MCF 10A (cell line): Measurements from ENCODE around the gene MANEA. TPM values are rescaled to one million over a fixed set of nuclear protein-coding genes. Genes with fewer than 3 reads are reported as not detected.

Source experiments
- BruUV-seq: library from RNA; stranded (reverse); fragments of 400-500 nt; replicated peaks from 2 replicates; lab custom pipeline; 2021; lab: Mats Ljungman, UMichigan
- CTCF ChIA-PET: fragments of 300-600 bp; sonication (Branson Sonifier 250); formaldehyde crosslinking; extraction: SDS; loops from one replicate; lab custom pipeline; 2021; ENCODE audit warnings: antibody characterized with exemption, inconsistent platforms; lab: Yijun Ruan, JAX
- POLR2A ChIA-PET: fragments of 300-600, 350-650 bp; sonication (Branson Sonifier 250); formaldehyde crosslinking; extraction: SDS; loops from one replicate; lab custom pipeline; 2020; ENCODE audit warnings: antibody characterized with exemption, inconsistent platforms; lab: Yijun Ruan, JAX
- DNase-seq: peaks from one replicate; pipeline ENCODE4 v3.0.0-alpha.2; 2018; ENCODE audit not compliant: unreplicated experiment
- H3K27ac Mint-ChIP-seq: one replicate; pipeline ENCODE4 v1.8.0; 2022; ENCODE audit warnings: mild to moderate bottlenecking, low read depth, mixed read lengths; ENCODE audit not compliant: unreplicated experiment
- H3K27me3 Mint-ChIP-seq: one replicate; pipeline ENCODE4 v1.8.0; 2022; ENCODE audit warnings: mixed read lengths; ENCODE audit not compliant: insufficient read depth, unreplicated experiment
- H3K36me3 Mint-ChIP-seq: one replicate; pipeline ENCODE4 v1.8.0; 2022; ENCODE audit warnings: mild to moderate bottlenecking, moderate library complexity, mixed read lengths; ENCODE audit not compliant: insufficient read depth, unreplicated experiment
- H3K4me1 Mint-ChIP-seq: one replicate; pipeline ENCODE4 v1.8.0; 2022; ENCODE audit warnings: mixed read lengths; ENCODE audit not compliant: insufficient read depth, unreplicated experiment
- H3K4me3 Mint-ChIP-seq: one replicate; pipeline ENCODE4 v1.8.0; 2022; ENCODE audit warnings: mild to moderate bottlenecking, moderate library complexity, mixed read lengths; ENCODE audit not compliant: unreplicated experiment
- H3K9me3 Mint-ChIP-seq: one replicate; pipeline ENCODE4 v1.8.0; 2022; ENCODE audit warnings: mixed read lengths; ENCODE audit not compliant: unreplicated experiment
- intact Hi-C: fragments of 100-400 bp; cut with micrococcal nuclease; formaldehyde crosslinking; loops from 2 replicates; pipeline ENCODE4 v1.14.1; 2022
- total RNA-seq: library from RNA; stranded (reverse); gene quantifications from 2 replicates; pipeline ENCODE4 v1.2.3, GENCODE V29; 2022
- TF ChIP-seq, protein P1 (sequence below): fragments of 200-600 bp; IDR thresholded peaks from one replicate; pipeline ENCODE4 v1.8.0; 2022; ENCODE audit warnings: antibody characterized with exemption, mild to moderate bottlenecking; ENCODE audit not compliant: unreplicated experiment

The MANEA gene
- total RNA-seq, 1 experiment from 2014 or later = 4.6 TPM

DNA sequence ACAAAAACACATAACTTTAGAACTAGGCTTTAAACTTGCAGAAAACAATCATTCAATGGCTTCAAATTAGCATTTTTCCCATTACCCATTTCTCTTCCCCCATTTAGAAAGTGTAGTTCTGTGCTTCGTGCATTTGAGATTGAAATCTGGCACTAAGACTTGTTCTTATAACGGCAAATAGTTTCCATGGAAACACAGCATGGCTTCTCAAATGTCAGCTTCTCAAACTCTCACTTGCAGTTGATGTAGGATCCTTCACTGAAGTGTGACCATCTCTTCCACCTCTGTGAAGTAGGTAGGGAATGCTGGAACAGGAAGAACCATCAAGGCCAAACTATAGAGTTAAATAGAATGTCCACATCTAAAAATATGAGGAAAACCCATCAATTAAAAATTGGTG, 52.2 kb downstream of the MANEA start:
- Mint-ChIP-seq H3K4me1 (no peaks in the 10 kb centered on the region), H3K36me3 (no peaks in the 10 kb centered on the region), H3K27me3 (no peaks in the 10 kb centered on the region), H3K9me3 (no peaks in the 10 kb centered on the region), H3K27ac (no peak overlapping the region), H3K4me3 (no peak overlapping the region)
- intact Hi-C loops = no loop called here
- ChIA-PET POLR2A (no interaction called here), CTCF (no interaction called here)
- BruUV-seq = no TSS peak
- no peak for DNase-seq
- TF ChIP-seq, protein P1, sequence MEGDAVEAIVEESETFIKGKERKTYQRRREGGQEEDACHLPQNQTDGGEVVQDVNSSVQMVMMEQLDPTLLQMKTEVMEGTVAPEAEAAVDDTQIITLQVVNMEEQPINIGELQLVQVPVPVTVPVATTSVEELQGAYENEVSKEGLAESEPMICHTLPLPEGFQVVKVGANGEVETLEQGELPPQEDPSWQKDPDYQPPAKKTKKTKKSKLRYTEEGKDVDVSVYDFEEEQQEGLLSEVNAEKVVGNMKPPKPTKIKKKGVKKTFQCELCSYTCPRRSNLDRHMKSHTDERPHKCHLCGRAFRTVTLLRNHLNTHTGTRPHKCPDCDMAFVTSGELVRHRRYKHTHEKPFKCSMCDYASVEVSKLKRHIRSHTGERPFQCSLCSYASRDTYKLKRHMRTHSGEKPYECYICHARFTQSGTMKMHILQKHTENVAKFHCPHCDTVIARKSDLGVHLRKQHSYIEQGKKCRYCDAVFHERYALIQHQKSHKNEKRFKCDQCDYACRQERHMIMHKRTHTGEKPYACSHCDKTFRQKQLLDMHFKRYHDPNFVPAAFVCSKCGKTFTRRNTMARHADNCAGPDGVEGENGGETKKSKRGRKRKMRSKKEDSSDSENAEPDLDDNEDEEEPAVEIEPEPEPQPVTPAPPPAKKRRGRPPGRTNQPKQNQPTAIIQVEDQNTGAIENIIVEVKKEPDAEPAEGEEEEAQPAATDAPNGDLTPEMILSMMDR = no peak

DNA sequence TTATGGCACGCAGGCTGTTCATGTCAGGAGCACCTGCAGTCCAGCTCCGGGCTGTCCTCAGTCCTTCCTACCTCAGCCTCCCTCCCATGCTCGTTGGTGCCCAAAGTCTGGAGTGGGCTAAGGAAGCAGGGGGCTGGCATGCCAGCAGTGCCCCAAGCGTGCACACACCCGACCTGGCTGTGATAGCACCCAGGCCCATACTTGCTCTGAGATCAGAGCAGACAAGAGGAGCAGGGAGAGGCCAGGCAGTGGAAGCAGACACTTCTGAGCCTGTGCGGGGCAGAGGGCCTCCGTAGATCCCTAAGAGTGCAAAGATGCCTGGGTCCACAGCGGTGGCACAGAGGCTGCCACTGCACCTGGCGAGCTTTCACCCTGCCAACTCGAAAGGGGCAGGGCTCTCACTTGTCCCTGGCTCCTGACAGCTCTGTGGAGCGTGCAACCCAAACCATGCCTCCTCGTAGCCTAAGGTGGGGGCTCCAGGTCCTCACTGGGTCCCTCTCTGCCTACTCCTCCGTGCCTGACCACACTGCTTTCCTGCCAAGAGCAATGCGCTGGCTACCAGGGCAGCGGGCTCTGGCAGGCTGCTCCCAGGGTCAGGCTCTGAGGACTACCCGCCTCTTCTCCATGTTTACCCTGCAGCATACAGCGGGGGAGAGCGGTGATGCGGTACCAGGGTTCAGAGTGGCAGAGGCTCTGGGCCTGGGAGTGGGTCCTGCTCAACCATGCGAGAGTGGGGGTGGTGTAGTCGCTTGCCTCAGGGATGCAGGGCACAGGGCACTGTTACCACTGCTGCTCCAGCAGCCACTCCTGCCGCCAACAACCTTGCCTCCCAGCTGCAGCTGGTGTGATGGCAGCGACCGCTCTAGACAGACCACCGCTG, 59.5 kb downstream of the MANEA start:
- H3K9me3 Mint-ChIP-seq = no peaks in the 10 kb centered on the region
- no peak overlapping the region for H3K4me3 Mint-ChIP-seq
- BruUV-seq = no TSS peak
- no peaks in the 10 kb centered on the region for H3K36me3 Mint-ChIP-seq
- intact Hi-C loops = no loop called here
- no peaks in the 10 kb centered on the region for H3K27me3 Mint-ChIP-seq
- no peaks in the 10 kb centered on the region for H3K4me1 Mint-ChIP-seq
- no peak for DNase-seq
- no peak overlapping the region for H3K27ac Mint-ChIP-seq
- CTCF ChIA-PET = interaction anchor here (0.7 kb wide), 1 partner anchor 181 kb away, joined by 3 read pairs; no protein-coding TSS in a partner anchor
- TF ChIP-seq, protein P1 = no peak
- POLR2A ChIA-PET = no interaction called here

- no peaks in the 10 kb centered on the region for H3K27me3 Mint-ChIP-seq
- no peak for DNase-seq
- intact Hi-C loops = no loop called here
- peaks cover 6% of the 10 kb centered on the region for H3K9me3 Mint-ChIP-seq
- no TSS peak for BruUV-seq
- H3K4me3 Mint-ChIP-seq = no peak overlapping the region
- CTCF ChIA-PET = no interaction called here
- H3K27ac Mint-ChIP-seq = no peak overlapping the region
- H3K36me3 Mint-ChIP-seq = no peaks in the 10 kb centered on the region
- POLR2A ChIA-PET = interaction anchor here (0.7 kb wide), 2 partner anchors 11 to 754 kb away, joined by 3 read pairs; no protein-coding TSS in a partner anchor
- TF ChIP-seq, protein P1 = no peak
- no peaks in the 10 kb centered on the region for H3K4me1 Mint-ChIP-seq
These were observed 71.3 kb downstream of the MANEA start for GRCh38 chr6:95648636-95649035.

DNA sequence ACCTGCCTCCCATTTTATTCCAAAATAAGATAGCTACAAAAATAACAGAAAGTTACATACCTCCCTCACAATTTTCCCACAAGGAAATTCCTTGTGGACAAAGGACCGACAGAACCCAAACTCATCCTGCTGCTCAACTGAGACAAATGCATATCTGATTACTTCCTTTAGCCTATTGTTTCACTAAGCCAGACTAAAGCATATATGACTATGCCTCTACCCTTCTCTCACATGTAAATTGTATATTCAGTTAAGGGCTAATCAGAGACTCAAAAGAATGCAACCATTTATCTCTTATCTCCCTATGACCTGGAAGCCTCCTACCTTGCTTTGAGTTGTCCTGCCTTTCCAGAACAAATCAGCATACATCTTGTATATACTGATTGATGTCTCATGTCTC, 72.1 kb downstream of the MANEA start:
- ChIA-PET CTCF (interaction anchor here (0.6 kb wide), 1 partner anchor 123 kb away, joined by 3 read pairs; no protein-coding TSS in a partner anchor), POLR2A (interaction anchor here (0.7 kb wide), 1 partner anchor 10 kb away, joined by 3 read pairs; no protein-coding TSS in a partner anchor)
- Mint-ChIP-seq H3K36me3 (no peaks in the 10 kb centered on the region), H3K4me3 (no peak overlapping the region), H3K9me3 (peaks cover 6% of the 10 kb centered on the region), H3K27ac (no peak overlapping the region), H3K27me3 (no peaks in the 10 kb centered on the region), H3K4me1 (no peaks in the 10 kb centered on the region)
- no peak for DNase-seq
- intact Hi-C loops = no loop called here
- TF ChIP-seq, protein P1 = no peak
- no TSS peak for BruUV-seq
